Measurements from ENCODE around the gene SAMD8. TPM values are rescaled to one million over a fixed set of nuclear protein-coding genes. Genes with fewer than 3 reads are reported as not detected.

Gene SAMD8
- polyA plus RNA-seq, 1 experiment: 14.2 TPM

DNA sequence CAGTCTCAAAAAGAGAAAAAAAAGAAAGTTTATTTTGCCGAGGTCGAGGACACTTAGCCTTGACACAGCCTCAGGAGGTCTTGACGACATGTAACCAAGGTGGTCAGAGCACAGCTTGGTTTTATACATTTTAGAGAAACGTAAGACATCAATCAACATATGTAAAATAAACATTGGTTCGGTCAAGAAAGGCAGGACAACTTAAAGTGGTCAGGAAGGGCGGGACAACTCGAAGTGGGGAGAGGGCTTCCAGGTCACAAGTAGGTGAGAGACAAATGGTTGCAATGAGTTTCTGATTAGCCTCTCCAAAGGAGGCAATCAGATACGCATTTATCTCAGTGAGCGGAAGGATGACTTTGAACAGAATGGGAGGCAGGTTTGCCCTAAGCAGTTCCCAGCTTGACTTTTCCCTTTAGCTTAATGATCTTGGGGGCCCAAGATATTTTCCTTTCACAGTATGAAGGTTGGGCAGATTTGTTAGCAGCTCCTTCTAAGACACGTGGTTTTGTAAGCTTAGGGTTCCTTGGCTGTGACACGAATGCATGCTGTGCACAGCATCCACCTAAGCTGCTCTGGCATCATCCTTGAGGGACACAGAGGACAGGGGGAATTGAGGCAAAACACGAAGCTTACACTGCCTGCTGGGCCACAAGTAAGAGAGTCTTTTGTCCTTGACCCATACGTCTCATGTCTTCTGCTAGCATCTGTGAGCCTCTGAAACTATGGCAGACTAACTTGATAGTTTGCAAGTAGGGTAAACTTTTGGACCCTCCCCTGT, 95.8 kb downstream of the SAMD8 start:
- H3K4me3 ChIP-seq (ENCODE audit: low read depth, low read length): no peak overlapping the region
- H3K36me3 ChIP-seq (ENCODE audit: control insufficient read depth, insufficient read depth, low read length): no peaks in the 10 kb centered on the region; the same call in 1 of the 2 replicates
- H3K27me3 ChIP-seq (ENCODE audit: control insufficient read depth, insufficient read depth, low read length): no peaks in the 10 kb centered on the region
- TF ChIP-seq, protein P1, sequence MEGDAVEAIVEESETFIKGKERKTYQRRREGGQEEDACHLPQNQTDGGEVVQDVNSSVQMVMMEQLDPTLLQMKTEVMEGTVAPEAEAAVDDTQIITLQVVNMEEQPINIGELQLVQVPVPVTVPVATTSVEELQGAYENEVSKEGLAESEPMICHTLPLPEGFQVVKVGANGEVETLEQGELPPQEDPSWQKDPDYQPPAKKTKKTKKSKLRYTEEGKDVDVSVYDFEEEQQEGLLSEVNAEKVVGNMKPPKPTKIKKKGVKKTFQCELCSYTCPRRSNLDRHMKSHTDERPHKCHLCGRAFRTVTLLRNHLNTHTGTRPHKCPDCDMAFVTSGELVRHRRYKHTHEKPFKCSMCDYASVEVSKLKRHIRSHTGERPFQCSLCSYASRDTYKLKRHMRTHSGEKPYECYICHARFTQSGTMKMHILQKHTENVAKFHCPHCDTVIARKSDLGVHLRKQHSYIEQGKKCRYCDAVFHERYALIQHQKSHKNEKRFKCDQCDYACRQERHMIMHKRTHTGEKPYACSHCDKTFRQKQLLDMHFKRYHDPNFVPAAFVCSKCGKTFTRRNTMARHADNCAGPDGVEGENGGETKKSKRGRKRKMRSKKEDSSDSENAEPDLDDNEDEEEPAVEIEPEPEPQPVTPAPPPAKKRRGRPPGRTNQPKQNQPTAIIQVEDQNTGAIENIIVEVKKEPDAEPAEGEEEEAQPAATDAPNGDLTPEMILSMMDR (IDR thresholded peaks at IDR 0.05; ENCODE audit: insufficient read depth, low read depth, low read length): no peak
- DNase-seq (ENCODE audit: low read depth): no peak
- ChIA-PET CTCF (interaction anchor here (1.1 to 3.9 kb wide), 4 partner anchors 9 to 29 kb away, joined by 5 to 13 read pairs (median 7); partner anchors contain the start of gene COMTD1), POLR2A (no interaction called here)

DNA sequence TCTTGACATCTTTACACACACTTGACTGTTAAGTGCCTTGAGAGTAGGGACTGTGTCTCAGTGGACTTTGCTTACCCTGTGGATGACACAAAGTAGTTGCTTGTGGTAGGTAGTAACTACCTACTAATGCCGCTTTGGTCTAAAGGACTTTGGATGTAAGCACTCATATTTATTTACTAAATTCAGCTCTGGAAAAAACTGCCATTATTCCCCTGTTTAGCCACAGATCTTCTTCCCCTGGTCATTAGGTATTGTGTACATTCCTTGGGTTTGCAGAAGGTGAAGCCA, 96.3 kb downstream of the SAMD8 start:
- H3K4me3 ChIP-seq (ENCODE audit: low read depth, low read length): no peak overlapping the region
- TF ChIP-seq, protein P1 (IDR thresholded peaks at IDR 0.05; ENCODE audit: insufficient read depth, low read depth, low read length): no peak
- ChIA-PET CTCF (interaction anchor here (0.7 to 3.9 kb wide), 5 partner anchors 10 to 96 kb away, joined by 3 to 13 read pairs (median 5); partner anchors contain the start of genes COMTD1 and SAMD8), POLR2A (no interaction called here)
- peaks cover 2% of the 10 kb centered on the region for H3K36me3 ChIP-seq (ENCODE audit: control insufficient read depth, insufficient read depth, low read length)
- no peak for DNase-seq (ENCODE audit: low read depth)
- no peaks in the 10 kb centered on the region for H3K27me3 ChIP-seq (ENCODE audit: control insufficient read depth, insufficient read depth, low read length)

GRCh38 chr10:75208181-75208580, 96.7 kb downstream of the SAMD8 start:
- TF ChIP-seq, protein P1 (IDR thresholded peaks at IDR 0.05; ENCODE audit: insufficient read depth, low read depth, low read length): no peak
- Histone ChIP-seq H3K36me3 (ENCODE audit: control insufficient read depth, insufficient read depth, low read length) (peaks cover 4% of the 10 kb centered on the region), H3K27me3 (ENCODE audit: control insufficient read depth, insufficient read depth, low read length) (no peaks in the 10 kb centered on the region), H3K4me3 (ENCODE audit: low read depth, low read length) (no peak overlapping the region)
- no peak for DNase-seq (ENCODE audit: low read depth)
- ChIA-PET CTCF (interaction anchor here (0.7 to 3.9 kb wide), 5 partner anchors 10 to 96 kb away, joined by 3 to 13 read pairs (median 5); partner anchors contain the start of genes COMTD1 and SAMD8), POLR2A (no interaction called here)

- Histone ChIP-seq H3K27me3 (ENCODE audit: control insufficient read depth, insufficient read depth, low read length) (no peaks in the 10 kb centered on the region), H3K4me3 (ENCODE audit: low read depth, low read length) (peak overlapping the region; percentile 79), H3K36me3 (ENCODE audit: control insufficient read depth, insufficient read depth, low read length) (peaks cover 5% of the 10 kb centered on the region)
- DNase-seq (ENCODE audit: low read depth): no peak
- TF ChIP-seq, protein P1 (IDR thresholded peaks at IDR 0.05; ENCODE audit: insufficient read depth, low read depth, low read length): no peak
- CTCF ChIA-PET: interaction anchor here (1.0 to 3.4 kb wide), 6 partner anchors 9 to 25 kb away, joined by 3 to 19 read pairs (median 6); partner anchors contain the start of gene COMTD1
- POLR2A ChIA-PET: interaction anchor here (0.6 kb wide), 1 partner anchor 10 kb away, joined by 3 read pairs; no protein-coding TSS in a partner anchor
Measured at GRCh38 chr10:75209086-75209920, 97.8 kb downstream of the SAMD8 start.

GRCh38 chr10:75209921-75210281, 98.4 kb downstream of the SAMD8 start:
- no peak for DNase-seq (ENCODE audit: low read depth)
- CTCF ChIA-PET: interaction anchor here (1.0 to 3.4 kb wide), 7 partner anchors 9 to 25 kb away, joined by 3 to 19 read pairs (median 5); partner anchors contain the start of gene COMTD1
- H3K27me3 ChIP-seq (ENCODE audit: control insufficient read depth, insufficient read depth, low read length): no peaks in the 10 kb centered on the region
- POLR2A ChIA-PET: interaction anchor here (0.6 kb wide), 1 partner anchor 9 kb away, joined by 3 read pairs; no protein-coding TSS in a partner anchor
- TF ChIP-seq, protein P1 (IDR thresholded peaks at IDR 0.05; ENCODE audit: insufficient read depth, low read depth, low read length): no peak
- peak overlapping the region; percentile 79 for H3K4me3 ChIP-seq (ENCODE audit: low read depth, low read length)
- H3K36me3 ChIP-seq (ENCODE audit: control insufficient read depth, insufficient read depth, low read length): peaks cover 8% of the 10 kb centered on the region
